ENCODE data around the gene C6orf120. TPM values are rescaled to one million over a fixed set of nuclear protein-coding genes. Genes with fewer than 3 reads are reported as not detected.

Gene C6orf120
- total and polyA plus RNA-seq, 2 of the 13 experiments (the other 11 are each of a cell fraction or from before 2014, with no cell fraction given), result 21.7 to 29.9 TPM

- TF ChIP-seq IRF9 (CRISPR knock-in tag; IDR thresholded peaks at IDR 0.05; ENCODE audit: borderline replicate concordance) (peak; percentile 99; the same call in 1 of the 2 replicates), TFDP2 (CRISPR knock-in tag; IDR thresholded peaks at IDR 0.05) (peak; percentile 98), ZNF710 (CRISPR knock-in tag; IDR thresholded peaks at IDR 0.05; ENCODE audit: borderline replicate concordance) (peak; percentile 72), DMTF1 (CRISPR knock-in tag; IDR thresholded peaks at IDR 0.05) (no peak), ZBTB14 (CRISPR knock-in tag; IDR thresholded peaks at IDR 0.05) (peak; percentile 99), ZNF781 (CRISPR knock-in tag; IDR thresholded peaks at IDR 0.05; ENCODE audit: borderline replicate concordance, not compliant biosample characterization) (peak; percentile 87), GMEB1 (CRISPR knock-in tag; IDR thresholded peaks at IDR 0.05; ENCODE audit: borderline replicate concordance) (peak; percentile 96), ZNF343 (CRISPR knock-in tag; IDR thresholded peaks at IDR 0.05) (peak; percentile 96), HNRNPUL1 (IDR thresholded peaks at IDR 0.05; ENCODE audit: low read depth, low read length) (no peak), UBTF (CRISPR knock-in tag; IDR thresholded peaks at IDR 0.05) (peak; percentile 99), CSRNP2 (CRISPR knock-in tag; conservative IDR thresholded peaks at IDR 0.05; ENCODE audit: low read depth) (0 out of 2 replicates have a peak, but pooled peaks have one; percentile 45), ZNF776 (CRISPR knock-in tag; IDR thresholded peaks at IDR 0.05) (peak; percentile 97; the same call in 1 of the 2 replicates)
These were observed 49.5 kb downstream of the C6orf120 start, which contains the start of the genes DYNLT2 and ERMARD (continued) for GRCh38 chr6:169751242-169752073.
